ENCODE measurements around the gene CROCC. TPM values are rescaled to one million over a fixed set of nuclear protein-coding genes. Genes with fewer than 3 reads are reported as not detected.

CROCC gene
- total RNA-seq, 2 experiments from 2014 or later: 27.7 to 28.5 TPM

- POLR2A ChIA-PET: no interaction called here
- ATAC-seq (no peak), DNase-seq (no peak)
- CTCF ChIA-PET: no interaction called here
- intact Hi-C loops (cut with micrococcal nuclease): no loop called here
- no peak overlapping the region for H3K27ac Mint-ChIP-seq
- peaks cover 1% of the 10 kb centered on the region for H3K36me3 Mint-ChIP-seq (ENCODE audit: low read depth)
- H3K4me1 Mint-ChIP-seq (ENCODE audit: low read depth): peaks cover 32% of the 10 kb centered on the region
- H3K9me3 Mint-ChIP-seq: no peaks in the 10 kb centered on the region
- H3K27me3 Mint-ChIP-seq: no peaks in the 10 kb centered on the region
- TF ChIP-seq CTCF (IDR thresholded peaks at IDR 0.05): no peak
- H3K4me3 Mint-ChIP-seq: no peak overlapping the region
Measured at GRCh38 chr1:16924216-16924918, 2.6 kb downstream of the CROCC start.

GRCh38 chr1:16924919-16925477 is 3.3 kb downstream of the CROCC start:
- Mint-ChIP-seq H3K4me1 (ENCODE audit: low read depth) (peaks cover 32% of the 10 kb centered on the region), H3K27ac (no peak overlapping the region), H3K9me3 (no peaks in the 10 kb centered on the region), H3K36me3 (ENCODE audit: low read depth) (peaks cover 1% of the 10 kb centered on the region), H3K27me3 (no peaks in the 10 kb centered on the region), H3K4me3 (no peak overlapping the region)
- no peak for TF ChIP-seq CTCF (IDR thresholded peaks at IDR 0.05)
- DNase-seq (no peak), ATAC-seq (no peak)
- CTCF ChIA-PET: interaction anchor here (1.6 kb wide), 1 partner anchor 32 kb away, joined by 5 read pairs; no protein-coding TSS in a partner anchor
- intact Hi-C loops (cut with micrococcal nuclease): no loop called here
- POLR2A ChIA-PET: interaction anchor here (0.7 kb wide), 1 partner anchor 20 kb away, joined by 5 read pairs; no protein-coding TSS in a partner anchor

- peaks cover 1% of the 10 kb centered on the region for H3K36me3 Mint-ChIP-seq (ENCODE audit: low read depth)
- ChIA-PET POLR2A (interaction anchor here (0.7 kb wide), 1 partner anchor 21 kb away, joined by 5 read pairs; no protein-coding TSS in a partner anchor), CTCF (interaction anchor here (1.6 kb wide), 1 partner anchor 31 kb away, joined by 5 read pairs; no protein-coding TSS in a partner anchor)
- no peaks in the 10 kb centered on the region for H3K9me3 Mint-ChIP-seq
- no peak for DNase-seq
- no peak overlapping the region for H3K4me3 Mint-ChIP-seq
- H3K27me3 Mint-ChIP-seq: no peaks in the 10 kb centered on the region
- intact Hi-C loops (cut with micrococcal nuclease): no loop called here
- no peak overlapping the region for H3K27ac Mint-ChIP-seq
- H3K4me1 Mint-ChIP-seq (ENCODE audit: low read depth): peaks cover 32% of the 10 kb centered on the region
- TF ChIP-seq CTCF (IDR thresholded peaks at IDR 0.05): no peak
- ATAC-seq: no peak
Measured at GRCh38 chr1:16925635-16926490, 4.1 kb downstream of the CROCC start.

- Mint-ChIP-seq H3K4me3 (no peak overlapping the region), H3K27ac (no peak overlapping the region), H3K27me3 (no peaks in the 10 kb centered on the region), H3K36me3 (ENCODE audit: low read depth) (peaks cover 5% of the 10 kb centered on the region), H3K4me1 (ENCODE audit: low read depth) (peaks cover 26% of the 10 kb centered on the region), H3K9me3 (no peaks in the 10 kb centered on the region)
- DNase-seq (no peak), ATAC-seq (no peak)
- ChIA-PET POLR2A (no interaction called here), CTCF (interaction anchor here (1.6 kb wide), 1 partner anchor 30 kb away, joined by 5 read pairs; no protein-coding TSS in a partner anchor)
- no peak for TF ChIP-seq CTCF (IDR thresholded peaks at IDR 0.05)
- intact Hi-C loops (cut with micrococcal nuclease): no loop called here
Measured at GRCh38 chr1:16926491-16927073, 4.9 kb downstream of the CROCC start.
